ENCODE measurements around the gene ABHD5.

ABHD5 gene

GRCh38 chr3:43734685-43735084 lies 43.9 kb downstream of the ABHD5 start:
- no peak for DNase-seq (ENCODE audit: low spot score)
- TF ChIP-seq CTCF (IDR thresholded peaks at IDR 0.05; ENCODE audit: extremely low read depth, missing control alignments), result no peak

- DNase-seq (ENCODE audit: low spot score), result no peak
- TF ChIP-seq CTCF (IDR thresholded peaks at IDR 0.05; ENCODE audit: extremely low read depth, missing control alignments), result no peak
Measured at GRCh38 chr3:43735618-43736017, 44.9 kb downstream of the ABHD5 start.

- DNase-seq (ENCODE audit: low spot score), result no peak
- TF ChIP-seq CTCF (IDR thresholded peaks at IDR 0.05; ENCODE audit: extremely low read depth, missing control alignments), result no peak
Measured at GRCh38 chr3:43736558-43737440, 46.1 kb downstream of the ABHD5 start.

GRCh38 chr3:43738305-43738704 lies 47.6 kb downstream of the ABHD5 start:
- no peak for TF ChIP-seq CTCF (IDR thresholded peaks at IDR 0.05; ENCODE audit: extremely low read depth, missing control alignments)
- no peak for DNase-seq (ENCODE audit: low spot score)

GRCh38 chr3:43742920-43743319 lies 52.2 kb downstream of the ABHD5 start:
- TF ChIP-seq CTCF (IDR thresholded peaks at IDR 0.05; ENCODE audit: extremely low read depth, missing control alignments), result no peak
- no peak for DNase-seq (ENCODE audit: low spot score)

- DNase-seq (ENCODE audit: low spot score), result no peak
- TF ChIP-seq CTCF (IDR thresholded peaks at IDR 0.05; ENCODE audit: extremely low read depth, missing control alignments), result no peak
Measured at GRCh38 chr3:43747641-43748040, 56.9 kb downstream of the ABHD5 start.

GRCh38 chr3:43748179-43748578 lies 57.4 kb downstream of the ABHD5 start:
- no peak for TF ChIP-seq CTCF (IDR thresholded peaks at IDR 0.05; ENCODE audit: extremely low read depth, missing control alignments)
- DNase-seq (ENCODE audit: low spot score), result no peak
